8988T (cell line): Measurements from ENCODE around the gene CALML3.

Experiments used
- DNase-seq: peaks from one replicate; pipeline ENCODE4 v3.0.0; 2011

The CALML3 gene

GRCh38 chr10:5492322-5492855 lies 32.4 kb upstream of the CALML3 start:
- no peak for DNase-seq

DNA sequence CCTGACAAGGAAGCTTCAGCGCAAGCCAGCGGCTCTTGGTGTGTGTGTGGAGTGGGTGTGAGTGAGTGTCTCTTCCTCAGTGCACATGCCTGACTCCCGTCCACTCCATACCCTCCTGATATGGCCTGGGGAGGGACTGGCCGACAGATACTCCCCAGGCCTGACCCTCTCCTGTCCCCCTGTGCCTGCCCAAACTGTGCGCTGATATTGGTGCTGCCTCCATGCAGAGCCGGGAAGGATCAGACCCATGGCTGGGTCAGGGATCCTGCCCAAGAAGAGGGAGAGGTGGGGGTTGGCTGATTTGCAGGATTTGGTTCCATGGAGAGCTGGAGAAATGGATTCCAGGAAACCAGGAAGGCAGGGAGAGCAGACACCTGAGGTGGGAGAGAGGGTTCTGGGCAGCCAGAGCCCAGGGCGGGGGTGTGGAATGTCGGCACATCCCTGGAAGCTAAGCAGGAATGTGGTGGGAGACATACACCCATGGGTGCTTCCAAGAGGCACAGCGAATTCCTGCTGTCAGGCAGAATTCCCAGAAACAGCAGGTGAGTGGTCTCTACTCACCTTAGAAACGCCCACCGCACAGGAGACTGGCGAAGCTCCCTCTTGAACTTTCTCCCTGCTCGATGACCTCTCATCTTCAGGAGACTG lies 31.7 kb upstream of the CALML3 start:
- no peak for DNase-seq

DNA sequence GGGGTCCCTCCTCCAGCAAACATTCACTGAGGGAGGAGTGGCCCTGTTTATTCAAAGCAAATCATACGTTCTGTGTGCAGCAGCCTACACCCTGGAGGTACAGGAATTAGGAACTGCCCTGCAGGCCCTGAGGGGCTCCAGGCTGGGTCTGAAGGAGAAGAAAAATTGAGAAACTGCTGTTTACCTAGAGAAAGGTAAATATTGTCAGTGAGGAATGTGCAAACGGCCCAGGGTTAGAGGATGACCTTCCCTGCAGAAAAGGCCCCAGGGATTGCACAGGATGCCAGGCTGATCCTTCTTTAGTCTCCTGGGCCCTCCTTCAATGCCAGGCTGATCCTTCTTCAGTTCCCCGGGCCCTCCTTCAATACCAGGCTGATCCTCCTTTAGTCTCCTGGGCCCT lies 31.1 kb upstream of the CALML3 start:
- DNase-seq: no peak

- DNase-seq: no peak
Observed at GRCh38 chr10:5494611-5495010, 30.1 kb upstream of the CALML3 start.

- no peak for DNase-seq
Observed at GRCh38 chr10:5496261-5497250, 28.2 kb upstream of the CALML3 start.

DNA sequence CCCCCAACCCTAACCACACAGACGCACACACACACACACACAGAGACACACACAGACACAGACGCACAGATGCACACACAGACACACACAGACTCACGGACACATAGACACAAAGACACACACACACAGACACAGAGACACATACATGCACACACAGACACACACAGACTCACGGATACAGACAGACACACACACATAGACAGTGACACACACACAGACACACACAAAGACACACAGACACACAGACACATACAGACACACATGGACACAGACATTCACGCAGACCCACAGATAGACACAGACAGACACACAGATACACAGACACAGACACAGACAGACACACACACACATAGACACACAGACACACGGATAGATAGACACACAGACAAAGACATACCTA lies 27.5 kb upstream of the CALML3 start:
- no peak for DNase-seq

GRCh38 chr10:5497948-5498730 lies 26.6 kb upstream of the CALML3 start:
- DNase-seq: no peak

DNA sequence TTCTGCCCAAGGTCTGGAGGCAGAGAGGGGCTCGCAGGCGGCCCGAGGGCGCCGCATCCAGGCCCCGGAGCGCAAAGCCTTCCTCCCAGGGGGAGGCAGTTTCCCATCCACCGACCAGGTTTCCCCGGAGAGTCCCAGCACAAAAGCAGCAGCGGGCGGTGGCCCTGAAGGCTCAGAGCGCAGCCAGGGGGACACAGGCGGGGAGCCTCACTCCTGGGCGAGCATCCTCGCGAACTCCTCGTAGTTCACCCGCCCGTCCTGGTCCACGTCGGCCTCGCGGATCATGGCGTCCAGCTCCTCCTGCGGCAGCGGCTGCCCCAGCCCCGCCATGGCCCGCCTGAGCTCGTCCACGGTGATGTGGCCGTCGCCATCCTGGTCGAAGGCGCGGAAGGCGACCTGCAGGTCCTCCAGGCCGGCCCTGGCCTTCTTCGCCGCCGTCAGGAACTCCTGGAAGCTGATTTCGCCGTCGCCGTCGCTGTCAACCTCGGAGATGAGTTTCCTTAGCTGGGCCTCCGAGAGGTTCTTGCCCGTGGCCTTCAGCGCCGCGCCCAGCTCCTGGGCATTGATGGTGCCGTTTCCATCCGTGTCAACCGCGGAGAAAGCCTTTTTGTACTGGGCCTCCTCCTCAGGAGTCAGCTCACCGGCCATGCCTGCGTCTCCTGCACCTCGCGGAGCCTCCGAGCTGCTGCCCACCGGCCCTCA lies 25.8 kb upstream of the CALML3 start:
- DNase-seq: no peak

DNA sequence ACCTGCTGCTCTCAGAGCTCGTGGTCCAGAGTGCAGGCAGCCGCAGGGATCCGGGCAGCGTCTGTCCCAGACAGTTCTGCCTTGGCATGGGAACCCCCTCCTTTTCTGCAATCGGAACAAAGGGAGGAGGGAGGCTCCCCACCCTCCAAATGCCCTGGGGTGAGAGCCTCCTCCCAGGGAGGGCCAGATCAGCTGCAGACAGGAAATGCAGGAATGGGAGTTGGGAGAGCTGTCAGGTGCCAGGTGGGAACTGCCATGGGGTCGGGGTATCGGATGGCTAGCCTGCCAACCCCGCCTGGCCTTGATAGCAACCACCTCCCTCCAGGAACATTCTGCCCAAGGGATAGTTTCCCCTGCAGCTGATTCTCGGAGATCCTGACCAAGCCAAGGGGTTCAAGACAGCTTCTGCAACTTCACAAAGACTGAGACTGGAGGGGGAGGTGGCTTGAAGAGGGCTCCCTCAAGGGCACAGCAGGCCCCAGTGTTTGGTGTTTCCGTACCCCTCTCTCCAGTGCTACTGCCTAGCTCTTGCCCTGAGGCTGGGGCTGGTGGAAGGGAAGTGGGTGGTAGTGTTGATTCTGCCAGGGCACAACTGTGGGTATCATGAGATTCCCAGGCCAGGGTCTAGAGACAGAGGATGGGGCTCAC lies 25.1 kb upstream of the CALML3 start, which contains the start of gene CALML5:
Gene CALML5, minus strand, starts transcription at position 78 of the 648 bp plus-strand sequence. CDS start 132 bp downstream, outside the sequence.
- no peak for DNase-seq

DNA sequence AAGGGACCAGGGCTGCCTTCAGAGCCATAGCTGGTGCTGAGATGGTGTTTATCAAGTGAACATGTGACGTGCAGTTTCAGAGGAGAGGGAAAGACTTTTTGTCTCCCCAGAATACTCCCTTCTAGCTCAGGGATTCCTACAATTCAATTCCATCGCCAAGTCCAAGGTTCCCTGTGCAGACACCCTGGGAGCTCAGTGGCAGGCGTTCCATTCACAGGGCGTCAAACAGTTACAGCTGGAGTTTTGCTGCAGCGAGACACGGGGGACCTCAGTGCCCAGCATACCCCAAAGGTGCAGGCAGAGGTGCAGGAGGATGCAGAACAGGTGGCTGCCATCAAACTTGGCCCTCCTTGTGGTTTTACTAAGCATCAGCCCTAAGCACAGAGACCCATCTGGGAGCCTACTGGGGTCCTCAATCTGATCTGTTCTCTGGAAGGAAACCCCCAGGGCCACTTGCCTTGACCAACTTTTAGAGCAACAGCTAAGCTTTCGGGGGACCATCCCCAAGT lies 24.5 kb upstream of the CALML3 start:
- no peak for DNase-seq

DNA sequence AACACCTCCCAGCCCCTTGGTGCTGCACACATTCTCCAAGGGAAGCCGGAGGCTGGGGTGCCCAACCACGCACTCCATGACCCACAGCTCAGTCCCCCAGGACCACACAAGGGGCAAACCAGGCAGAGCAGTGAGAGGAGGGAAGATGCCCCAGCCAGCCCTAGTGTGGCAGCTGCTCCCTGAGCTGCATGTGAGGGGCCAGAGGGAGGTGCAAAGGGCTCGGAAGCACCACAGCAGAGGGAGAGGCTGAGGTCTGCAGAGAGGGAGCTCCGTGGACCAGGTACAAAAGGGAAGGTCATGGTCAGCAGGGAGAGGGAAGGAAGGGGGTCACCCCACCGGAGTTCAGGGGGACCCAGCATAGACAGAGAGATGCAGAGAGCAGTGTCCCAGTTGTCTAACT lies 23.9 kb upstream of the CALML3 start:
- no peak for DNase-seq

DNA sequence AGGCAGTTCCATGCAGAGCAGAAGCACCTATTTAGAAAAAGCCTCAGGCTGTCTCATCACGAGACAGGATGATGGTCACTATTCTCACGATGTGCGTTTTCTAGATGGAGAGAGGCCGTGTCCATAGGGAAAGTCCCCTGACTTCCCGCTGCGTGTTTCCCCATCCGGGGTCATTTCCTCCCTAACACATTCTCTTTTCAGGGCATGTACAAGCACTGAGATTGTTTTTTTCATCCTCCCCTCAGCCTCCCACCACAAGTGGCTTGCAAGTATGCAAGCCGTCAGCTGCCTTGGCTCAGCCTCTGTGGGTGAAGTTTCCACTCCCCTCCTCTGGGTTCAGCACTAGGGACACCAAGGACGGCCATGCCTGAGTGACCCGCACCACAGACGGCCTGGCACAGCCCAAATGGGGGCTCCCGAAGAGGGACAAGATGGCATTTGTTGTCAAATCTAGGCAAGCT lies 22.7 kb upstream of the CALML3 start:
- no peak for DNase-seq

DNA sequence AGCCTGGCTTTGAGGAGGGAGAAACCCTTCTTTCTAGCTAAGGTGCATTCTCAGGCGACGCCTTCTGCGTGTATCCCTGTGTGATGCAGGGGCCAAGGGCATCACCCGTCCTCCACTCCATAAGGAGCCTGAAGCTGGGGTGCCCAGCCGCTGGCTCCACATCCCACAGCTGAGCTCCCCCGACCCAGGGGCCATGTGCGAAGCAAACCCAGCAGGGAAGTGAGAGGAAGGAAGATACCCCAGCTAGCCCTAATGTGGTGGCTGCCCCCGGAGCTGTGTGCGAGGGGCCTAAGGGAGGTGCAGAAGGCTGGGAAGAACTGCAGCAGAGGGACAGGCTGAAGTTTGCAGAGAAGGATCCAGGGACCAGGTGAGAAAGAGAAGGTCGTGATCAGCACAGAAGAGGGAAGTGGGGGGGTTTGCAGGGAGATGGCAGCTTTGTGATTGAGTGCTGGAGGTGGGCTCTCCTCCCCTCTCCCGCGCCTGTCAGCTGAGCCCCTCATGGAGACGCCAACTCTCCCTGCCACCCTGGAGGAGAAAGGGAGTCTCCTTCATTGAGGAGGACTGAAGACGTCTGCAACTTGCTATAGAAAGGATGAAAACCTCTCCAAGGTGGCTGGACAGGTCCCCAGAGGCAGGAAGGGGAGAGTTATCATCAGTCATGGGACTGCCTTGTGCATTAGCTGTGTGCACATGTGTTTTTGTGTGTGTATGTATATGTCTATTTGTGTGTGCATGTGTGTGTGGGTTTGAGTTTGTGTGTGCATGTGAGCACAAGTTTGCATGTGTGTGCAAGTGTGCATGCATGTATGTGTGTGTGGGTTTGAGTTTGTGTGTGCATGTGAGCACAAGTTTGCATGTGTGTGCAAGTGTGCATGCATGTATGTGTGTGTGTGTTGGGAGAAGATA lies 21.9 kb upstream of the CALML3 start:
- DNase-seq: no peak

- DNase-seq: no peak
Observed at GRCh38 chr10:5503477-5503835, 21.3 kb upstream of the CALML3 start.

DNA sequence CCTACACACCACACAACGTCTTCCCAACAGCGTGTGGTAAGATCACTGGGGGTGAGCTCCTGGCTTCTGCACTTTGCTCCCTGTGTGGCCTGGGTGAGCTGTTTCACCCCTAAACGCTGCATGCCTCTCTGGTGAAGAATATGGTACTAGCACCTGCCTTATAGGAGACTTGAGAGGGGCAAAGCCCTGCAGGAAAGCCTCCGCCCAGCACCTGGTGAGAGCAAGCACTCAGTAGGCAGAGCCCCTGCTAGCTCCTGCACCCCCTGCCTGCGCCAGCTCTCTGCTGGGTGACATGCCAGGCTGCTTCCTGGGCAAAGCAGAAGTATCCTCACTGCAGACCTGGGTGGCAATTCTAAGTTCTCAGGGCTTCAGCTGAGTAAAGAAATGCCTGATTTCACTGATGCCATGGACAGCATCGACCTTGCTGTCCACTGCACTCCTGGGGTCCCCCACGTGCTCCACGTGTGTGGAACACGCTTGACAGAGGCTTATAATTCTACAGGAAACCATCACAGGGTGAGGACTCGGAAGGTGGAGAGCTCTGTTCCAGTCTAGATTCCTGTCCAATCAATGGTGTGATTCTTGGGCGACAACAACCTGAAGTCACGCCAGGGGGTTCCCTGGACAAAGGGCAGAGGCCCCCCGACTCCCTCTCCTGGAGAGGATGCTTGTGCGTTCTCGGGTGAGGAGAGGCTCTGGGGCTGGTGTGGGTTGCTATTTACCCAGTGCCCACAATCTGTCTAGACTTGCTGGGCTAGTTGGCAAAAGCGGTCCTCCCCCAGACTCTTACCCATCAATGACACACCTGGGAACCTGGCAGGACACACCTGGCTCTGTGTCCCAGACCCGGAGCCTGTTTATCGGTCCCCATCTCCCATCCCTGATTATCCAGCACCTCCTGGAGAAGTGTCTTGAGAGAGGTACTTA lies 20.4 kb upstream of the CALML3 start:
- DNase-seq: no peak

DNA sequence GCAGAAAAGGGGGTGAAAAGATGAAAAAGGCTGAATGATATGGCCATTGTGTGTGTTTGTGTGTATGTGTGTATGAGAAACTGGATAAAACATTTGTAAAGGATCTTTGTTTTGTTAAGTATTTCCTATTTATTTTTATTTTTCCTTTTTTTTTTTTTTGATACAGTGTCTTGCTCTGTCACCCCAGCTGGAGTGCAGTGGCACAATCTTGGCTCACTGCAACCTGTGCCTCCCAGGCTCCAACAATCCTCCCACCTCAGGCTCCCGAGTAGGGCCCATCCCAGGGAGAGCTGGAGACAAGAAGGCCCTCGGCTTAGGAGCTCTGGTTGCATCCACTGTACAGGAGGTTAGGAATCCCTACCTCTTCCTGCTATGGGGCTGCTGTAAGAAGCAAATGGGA lies 18.5 kb upstream of the CALML3 start:
- DNase-seq: no peak

DNA sequence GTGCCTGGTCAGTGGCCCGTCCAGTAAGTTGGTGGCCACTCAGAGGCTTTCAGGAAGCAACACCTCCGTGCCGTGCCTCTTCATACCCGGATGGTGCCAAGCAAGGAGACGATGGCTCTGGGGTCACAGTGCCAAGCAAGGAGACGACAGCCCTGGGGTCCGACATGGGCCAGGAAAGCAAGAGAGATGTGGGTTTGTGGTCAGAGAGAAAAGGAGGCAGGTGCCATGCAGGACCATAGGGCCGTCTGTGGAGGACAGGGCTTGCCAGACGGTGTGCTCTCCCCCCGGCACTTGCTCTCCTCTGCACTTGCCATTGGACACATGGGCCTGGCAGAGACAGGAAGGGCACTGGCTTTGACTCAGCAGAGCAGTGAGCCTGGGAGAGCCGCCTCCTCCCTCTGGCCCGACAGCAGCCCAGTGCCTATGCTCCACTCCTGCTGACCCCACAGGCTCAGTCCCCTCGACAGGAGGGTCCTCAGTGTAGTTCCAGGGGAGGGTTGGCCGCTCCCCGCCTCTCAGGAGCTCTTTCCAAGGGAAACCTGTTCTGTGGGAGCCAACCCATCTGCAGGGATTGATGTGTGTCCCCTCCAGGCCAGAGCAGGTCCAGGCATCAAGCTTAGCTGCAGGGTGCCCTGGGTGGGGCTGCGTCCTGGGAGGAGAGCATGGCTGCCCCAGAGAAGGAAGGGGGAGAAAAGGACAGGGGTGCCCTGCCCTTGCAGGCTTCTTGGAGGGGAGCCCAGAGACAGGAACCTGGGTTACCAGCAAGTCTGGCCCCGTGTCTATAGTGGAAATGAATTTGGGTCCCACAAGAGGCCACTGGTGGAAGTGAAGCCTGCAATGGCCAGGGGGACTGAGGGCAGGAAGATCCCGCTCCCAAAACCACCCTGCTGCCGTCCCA lies 17.8 kb upstream of the CALML3 start:
- no peak for DNase-seq

DNA sequence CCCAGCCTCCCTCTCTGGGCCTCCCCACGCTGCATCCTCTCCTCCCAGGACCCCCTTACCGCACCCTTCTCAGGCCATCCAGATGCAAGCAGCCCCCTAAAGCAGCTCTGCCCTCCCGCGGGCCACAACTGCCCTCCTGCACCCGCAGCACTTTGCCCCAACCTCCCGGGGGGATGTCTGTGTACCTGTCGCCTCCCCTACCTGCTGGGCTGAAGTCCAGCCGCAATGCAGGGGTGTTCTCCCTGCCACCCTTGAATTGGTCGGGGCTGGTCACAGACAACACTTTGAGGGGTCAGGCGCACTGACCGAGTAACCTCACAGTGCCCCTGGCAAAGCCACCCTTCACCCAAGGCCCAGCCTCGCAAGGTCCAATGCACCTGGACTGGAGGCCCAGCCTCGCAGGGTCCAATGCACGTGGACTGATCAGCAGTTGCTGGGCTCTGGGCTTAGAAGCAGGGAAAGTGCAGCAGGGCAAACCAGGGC lies 17.1 kb upstream of the CALML3 start:
- DNase-seq: no peak
